HCT116 (cell line): ENCODE data around the gene VSIG10. TPM values are rescaled to one million over a fixed set of nuclear protein-coding genes. Genes with fewer than 3 reads are reported as not detected.

Source experiments
- ATAC-seq: fragments of 200-7000 bp; cut with Tn5 transposase; 2 replicates; pipeline ENCODE4 v1.9.1; 2020; ENCODE audit warnings: mild to moderate bottlenecking, moderate library complexity
- BruUV-seq: library from RNA; stranded (reverse); fragments of 400-500 nt; replicated peaks from 2 replicates; lab custom pipeline; 2021; lab: Mats Ljungman, UMichigan
- CTCF ChIA-PET: fragments of 300-600 bp; sonication (Branson Sonifier 250); formaldehyde crosslinking; loops from one replicate; lab custom pipeline; 2021; ENCODE audit warnings: antibody characterized with exemption; lab: Charles Lee
- POLR2A ChIA-PET: fragments of 300-600, 350-600 bp; sonication (Branson Sonifier 250); formaldehyde crosslinking; loops from one replicate; lab custom pipeline; 2021; ENCODE audit warnings: antibody characterized with exemption; lab: Charles Lee
- RAD21 ChIA-PET, 2 experiments: fragments of 300-600 bp; sonication (Branson Sonifier 250); formaldehyde crosslinking; loops; one replicate each; lab custom pipeline; 2023; ENCODE audit warnings: low total read pairs in 2 of 2; ENCODE audit not compliant: uncharacterized antibody in 2 of 2, unreplicated experiment in 2 of 2, low non-redundant PET in 1 of 2; lab: Charles Lee
- DNase-seq: peaks from one replicate; pipeline ENCODE4 v3.0.0-alpha.2; 2010; ENCODE audit warnings: low read depth, low spot score
- H2AFZ ChIP-seq: fragments of 200-600 bp; shearing (Covaris generic), sonication (generic); 2 replicates; pipeline ENCODE4 v1.6.1; 2017; ENCODE audit warnings: low read depth, mixed run types, mixed read lengths, antibody characterized with exemption, low read length; ENCODE audit not compliant: poor library complexity, severe bottlenecking
- H3K27ac ChIP-seq: 2 replicates; pipeline ENCODE4 v1.5.1; 2012; ENCODE audit warnings: low read depth, low read length
- H3K27me3 ChIP-seq: fragments of 200-600 bp; sonication (generic); 2 replicates; pipeline ENCODE4 v1.6.1; 2016; ENCODE audit warnings: mixed run types, low read length, mixed read lengths; ENCODE audit not compliant: insufficient read depth
- H3K36me3 ChIP-seq, 2 experiments: fragments of 200-500 bp in 1 of 2; fragments of 200-600 bp in 1 of 2; sonication (Bioruptor generic) in 1 of 2; sonication (generic) in 1 of 2; 2 replicates each; pipeline versions ENCODE4 v1.5.1 to v1.6.1; 2014 to 2016; ENCODE audit warnings: low read length in 2 of 2, inconsistent platforms in 1 of 2, mixed read lengths in 1 of 2, mixed run types in 1 of 2; ENCODE audit not compliant: insufficient read depth in 2 of 2, control insufficient read depth in 1 of 2
- H3K4me1 ChIP-seq, 2 experiments: fragments of 200-600 bp in 1 of 2; sonication (generic) in 1 of 2; 2 replicates each; pipeline versions ENCODE4 v1.5.1 to v1.6.1; 2012 to 2017; ENCODE audit warnings: low read length in 2 of 2, inconsistent platforms in 1 of 2, mild to moderate bottlenecking in 1 of 2, mixed read lengths in 1 of 2, mixed run types in 1 of 2, moderate library complexity in 1 of 2; ENCODE audit not compliant: insufficient read depth in 2 of 2, control insufficient read depth in 1 of 2
- H3K4me2 ChIP-seq: fragments of 200-600 bp; sonication (generic); 2 replicates; pipeline ENCODE4 v1.6.1; 2017; ENCODE audit warnings: mixed run types, low read length, mixed read lengths
- H3K4me3 ChIP-seq, 2 experiments: fragments of 200-600 bp in 1 of 2; sonication (generic) in 1 of 2; replicated peaks in 1 of 2; 2 replicates each; pipeline ENCODE4 v1.5.1; 2011 to 2016; ENCODE audit warnings: low read length in 2 of 2, control low read depth in 1 of 2, low read depth in 1 of 2, mild to moderate bottlenecking in 1 of 2, mixed read lengths in 1 of 2, mixed run types in 1 of 2
- H3K79me2 ChIP-seq: fragments of 200-600 bp; sonication (generic); 2 replicates; pipeline ENCODE4 v1.6.1; 2017; ENCODE audit warnings: mild to moderate bottlenecking, mixed run types, low read length, moderate library complexity, mixed read lengths; ENCODE audit not compliant: insufficient read depth
- H3K9ac ChIP-seq: fragments of 200-600 bp; sonication (generic); 2 replicates; pipeline ENCODE4 v1.6.1; 2016; ENCODE audit warnings: low read length, mixed read lengths
- H3K9me2 ChIP-seq: fragments of 200-600 bp; sonication (generic), shearing (Covaris generic); 2 replicates; pipeline ENCODE4 v1.6.1; 2017; ENCODE audit warnings: mixed run types, mild to moderate bottlenecking, moderate library complexity; ENCODE audit not compliant: insufficient read depth
- H3K9me3 ChIP-seq, 2 experiments: fragments of 200-500 bp in 1 of 2; fragments of 200-600 bp in 1 of 2; sonication (Bioruptor generic) in 1 of 2; sonication (generic) in 1 of 2; 2 replicates each; pipeline ENCODE4 v1.6.1; 2014 to 2017; ENCODE audit warnings: low read length in 2 of 2, mixed read lengths in 2 of 2, inconsistent platforms in 1 of 2, low read depth in 1 of 2, mild to moderate bottlenecking in 1 of 2, mixed run types in 1 of 2, moderate library complexity in 1 of 2; ENCODE audit not compliant: control insufficient read depth in 1 of 2, insufficient read depth in 1 of 2
- H4K20me1 ChIP-seq: fragments of 200-600 bp; sonication (generic), shearing (Covaris generic); 2 replicates; pipeline ENCODE4 v1.6.1; 2017; ENCODE audit warnings: mixed run types, mild to moderate bottlenecking, moderate library complexity; ENCODE audit not compliant: insufficient read depth
- CBX3 ChIP-seq: IDR thresholded peaks from 2 replicates; pipeline ENCODE4 v1.6.1; 2012; ENCODE audit warnings: low read depth
- CTCF ChIP-seq, 3 experiments: fragments of 200-600 bp in 1 of 3; sonication (generic) in 1 of 3; IDR thresholded peaks in 2 of 3; conservative IDR thresholded peaks in 1 of 3; 2 replicates each; pipeline ENCODE4 v1.5.1; 2012 to 2017; ENCODE audit warnings: low read depth in 2 of 3, low read length in 2 of 3, antibody characterized with exemption in 1 of 3, borderline replicate concordance in 1 of 3, control low read depth in 1 of 3, mild to moderate bottlenecking in 1 of 3, mixed read lengths in 1 of 3, mixed run types in 1 of 3, moderate library complexity in 1 of 3; ENCODE audit not compliant: insufficient read depth in 1 of 3
- MAX ChIP-seq: IDR thresholded peaks from 2 replicates; pipeline ENCODE4 v1.6.1; 2012
- POLR2AphosphoS5 ChIP-seq: IDR thresholded peaks from 2 replicates; pipeline ENCODE4 v1.6.1; 2011; ENCODE audit warnings: mild to moderate bottlenecking, low read depth, low read length, moderate library complexity
- RAD21 ChIP-seq: IDR thresholded peaks from 2 replicates; pipeline ENCODE4 v1.6.1; 2012; ENCODE audit warnings: low read depth, mild to moderate bottlenecking
- YY1 ChIP-seq: IDR thresholded peaks from 2 replicates; pipeline ENCODE4 v1.6.1; 2011; ENCODE audit warnings: low read length, low read depth, moderate library complexity, mild to moderate bottlenecking; ENCODE audit not compliant: insufficient replicate concordance; ENCODE audit errors: extremely low read depth
- ZNF274 ChIP-seq: fragments of 200-500 bp; sonication (Bioruptor generic); IDR thresholded peaks from 2 replicates; pipeline ENCODE4 v1.6.1; 2014; ENCODE audit warnings: mild to moderate bottlenecking, low read depth, low read length, inconsistent platforms
- intact Hi-C: fragments of 100-400 bp; cut with micrococcal nuclease; formaldehyde crosslinking; loops from 2 replicates; pipeline ENCODE4 v1.10.0; 2022
- total RNA-seq: library from RNA; stranded (reverse); gene quantifications from one replicate; pipeline ENCODE4 v1.2.1, GENCODE V29; 2021; ENCODE audit not compliant: unreplicated experiment

Gene VSIG10
- total RNA-seq, 1 experiment from 2014 or later = 42.6 TPM

DNA sequence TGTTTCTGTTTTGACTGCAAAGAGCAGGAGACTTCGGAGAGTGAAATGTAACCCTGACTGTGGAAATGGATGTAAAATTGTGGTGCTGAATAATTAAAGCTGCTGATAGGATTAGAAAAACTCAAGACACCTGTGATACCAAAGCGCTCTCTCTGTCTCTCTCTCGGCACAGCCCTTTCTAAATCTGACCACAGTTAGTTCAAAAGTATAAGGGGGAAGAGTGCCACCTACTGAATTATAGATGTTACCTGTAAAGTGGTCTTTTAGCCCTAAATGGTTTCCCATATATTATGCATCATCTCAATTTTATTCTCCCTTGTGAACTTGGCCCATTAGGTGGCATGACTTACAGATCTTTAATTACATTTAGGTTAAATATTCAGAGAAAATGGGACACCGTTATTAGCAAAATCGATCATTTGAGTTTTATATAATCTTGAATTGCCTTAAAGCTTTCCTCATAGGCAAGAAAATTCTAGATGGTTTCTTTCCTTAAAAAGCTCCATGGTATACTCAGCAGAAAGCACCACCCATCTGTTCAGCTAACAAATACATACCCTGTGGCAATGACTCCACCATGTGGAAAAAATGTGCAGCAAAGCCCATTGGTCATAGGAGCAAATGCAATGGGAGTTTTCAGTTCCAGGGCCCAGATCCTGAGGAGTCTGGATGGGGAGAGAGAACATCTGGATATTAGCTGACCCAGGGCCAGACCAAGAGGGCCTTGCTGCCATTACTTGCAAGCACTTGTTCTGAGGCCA, 69.2 kb downstream of the VSIG10 start:
- CTCF ChIA-PET = interaction anchor here (0.5 to 3.9 kb wide), 12 partner anchors 10 to 185 kb away, joined by 3 to 62 read pairs (median 4); no protein-coding TSS in a partner anchor
- H2AFZ ChIP-seq = no peak overlapping the region

More for the DNA sequence above, 69.2 kb downstream of the VSIG10 start:
- Histone ChIP-seq H4K20me1 (no peaks in the 10 kb centered on the region), H3K9ac (no peak overlapping the region), H3K9me2 (no peaks in the 10 kb centered on the region), H3K27ac (peak overlapping the region; percentile 23), H3K27me3 (no peaks in the 10 kb centered on the region), H3K4me2 (peak overlapping the region; percentile 4; the same call in 1 of the 2 replicates), H3K79me2 (no peaks in the 10 kb centered on the region; the same call in 1 of the 2 replicates), H3K36me3 (peaks cover 42 to 43% of the 10 kb centered on the region in 2 experiments; a peak in 3 of 4 replicates), H3K9me3 (no peaks in the 10 kb centered on the region), H3K4me1 (peaks cover 0 to 21% of the 10 kb centered on the region in 2 experiments; a peak in 3 of 4 replicates), H3K4me3 (no peak overlapping the region)
- DNase-seq (no peak), ATAC-seq (peak; percentile 86)
- ChIA-PET RAD21 (interaction anchor here (1.5 to 2.5 kb wide), 2 partner anchors 160 kb away, joined by 13 to 15 read pairs; no protein-coding TSS in a partner anchor), POLR2A (interaction anchor here (2.4 kb wide), 1 partner anchor 18 kb away, joined by 8 read pairs; the partner anchor contains the start of gene RFC5)
- BruUV-seq = no TSS peak
- intact Hi-C loops = loop anchor here (1.0 kb wide), 1 partner anchor 159 kb away; no protein-coding TSS in a partner anchor
- TF ChIP-seq RAD21 = peak; percentile 86
- TF ChIP-seq YY1 = no peak
- no peak for TF ChIP-seq ZNF274
- TF ChIP-seq CBX3 = peak; percentile 38; the same call in 1 of the 2 replicates
- TF ChIP-seq POLR2AphosphoS5 = no peak; the same call in none of the 2 replicates
- TF ChIP-seq CTCF (IDR thresholded peaks at IDR 0.05 in 2 of 3, conservative IDR thresholded peaks at IDR 0.05 in 1 of 3; ENCODE audit: borderline replicate concordance in 1 of 3, insufficient read depth in 1 of 3, low read depth in 2 of 3, low read length in 2 of 3) = peak; percentile 60 to 89 (median 67)
- TF ChIP-seq MAX = peak; percentile 48; the same call in 1 of the 2 replicates
- TF ChIP-seq, all 23 proteins: peak for 4
